Measurements from ENCODE around the gene FBXO44.

GRCh38 chr1:11649237-11649623, 5.4 kb upstream of the FBXO44 start:
- no peak for TF ChIP-seq CTCF (IDR thresholded peaks at IDR 0.05 in 2 of 3, conservative IDR thresholded peaks at IDR 0.05 in 1 of 3; ENCODE audit: control insufficient read depth in 2 of 3, extremely low read depth in 1 of 3, insufficient read depth in 1 of 3, low read depth in 3 of 3, low read length in 3 of 3)
- TF ChIP-seq POLR2AphosphoS5 (IDR thresholded peaks at IDR 0.05; ENCODE audit: low read length) = no peak
- no peak for TF ChIP-seq GABPA (IDR thresholded peaks at IDR 0.05; ENCODE audit: low read depth)
- TF ChIP-seq PAX8 (IDR thresholded peaks at IDR 0.05) = no peak

Measured in GM12878 (cell line).